HepG2 (cell line): ENCODE data around the gene CCDC66. TPM values are rescaled to one million over a fixed set of nuclear protein-coding genes. Genes with fewer than 3 reads are reported as not detected.

ENCODE experiments used
- ATF5 ChIP-seq: sonication (generic); formaldehyde crosslinking; IDR thresholded peaks from 2 replicates; pipeline ENCODE4 v1.4.0; 2020; ENCODE audit warnings: mild to moderate bottlenecking, low read depth, missing genetic modification reagents
- CEBPG ChIP-seq: IDR thresholded peaks from 2 replicates; pipeline ENCODE4 v1.6.1; 2016
- EZH2 ChIP-seq: conservative IDR thresholded peaks from 2 replicates; pipeline ENCODE4 v1.6.1; 2012; ENCODE audit warnings: mild to moderate bottlenecking, low read depth, low read length, moderate library complexity
- FOXP4 ChIP-seq: sonication (generic); formaldehyde crosslinking; IDR thresholded peaks from 2 replicates; pipeline ENCODE4 v1.4.0; 2020; ENCODE audit warnings: missing genetic modification reagents
- NR2F2 ChIP-seq: IDR thresholded peaks from 2 replicates; pipeline ENCODE4 v1.6.1; 2012; ENCODE audit warnings: low read depth, inconsistent platforms, borderline replicate concordance
- NR2F6 ChIP-seq, 2 experiments: IDR thresholded peaks; 2 replicates each; pipeline ENCODE4 v1.6.1; 2016; ENCODE audit warnings: antibody characterized with exemption in 1 of 2, mild to moderate bottlenecking in 1 of 2
- SP4 ChIP-seq: sonication (generic); formaldehyde crosslinking; IDR thresholded peaks from 2 replicates; pipeline ENCODE4 v1.8.1; 2023; ENCODE audit warnings: mild to moderate bottlenecking, missing genetic modification reagents
- TBX3 ChIP-seq: fragments of 450-650 bp; IDR thresholded peaks from 2 replicates; pipeline ENCODE4 v1.6.1; 2017; ENCODE audit warnings: antibody characterized with exemption, mild to moderate bottlenecking, inconsistent platforms, borderline replicate concordance
- TCF7 ChIP-seq: sonication (generic); IDR thresholded peaks from 2 replicates; pipeline ENCODE4 v1.6.1; 2016; ENCODE audit warnings: antibody characterized with exemption, low read depth
- ZBTB40 ChIP-seq, 2 experiments: fragments of 450-650 bp in 1 of 2; sonication (generic) in 1 of 2; formaldehyde crosslinking in 1 of 2; IDR thresholded peaks; 2 replicates each; pipeline versions ENCODE4 v1.6.1 to v1.8.0; 2016 to 2022; ENCODE audit warnings: antibody characterized with exemption in 1 of 2, mild to moderate bottlenecking in 1 of 2, missing genetic modification reagents in 1 of 2
- ZNF234 ChIP-seq: sonication (generic); formaldehyde crosslinking; conservative IDR thresholded peaks from 2 replicates; pipeline ENCODE4 v1.5.1; 2020; ENCODE audit warnings: mild to moderate bottlenecking, missing genetic modification reagents
- ZNF280B ChIP-seq: sonication (generic); formaldehyde crosslinking; IDR thresholded peaks from 2 replicates; pipeline ENCODE4 v1.5.0; 2020; ENCODE audit warnings: missing genetic modification reagents, mild to moderate bottlenecking, borderline replicate concordance
- ZNF430 ChIP-seq: sonication (generic); formaldehyde crosslinking; IDR thresholded peaks from 2 replicates; pipeline ENCODE4 v1.9.0; 2021; ENCODE audit warnings: mild to moderate bottlenecking, missing genetic modification reagents
- ZNF558 ChIP-seq: sonication (generic); formaldehyde crosslinking; IDR thresholded peaks from 2 replicates; pipeline ENCODE4 v1.9.0; 2022; ENCODE audit warnings: mild to moderate bottlenecking, missing genetic modification reagents, borderline replicate concordance
- polyA plus RNA-seq, 8 experiments: library from polyadenylated mRNA; depleted of rRNA in 3 of 8; stranded (reverse) in 7 of 8; unstranded in 1 of 8; fragments of >200 nt; fragmentation: Illumina TruSeq in 4 of 8; extraction: Trizol in 4 of 8; gene quantifications; 2 replicates each; pipeline versions ENCODE4 v1.2.1 to v1.2.3, GENCODE V29; 2011 to 2016; ENCODE audit warnings: low read depth in 4 of 8, missing spikeins in 1 of 8, mixed read lengths in 1 of 8; ENCODE audit not compliant: insufficient read depth in 1 of 8
- total RNA-seq, 5 experiments: library from RNA; depleted of rRNA; stranded (reverse); fragments of >200 nt; fragmentation: Illumina TruSeq; extraction: Trizol; gene quantifications; 2 replicates each; pipeline ENCODE4 v1.2.3, GENCODE V29; 2016; ENCODE audit warnings: low read depth in 1 of 5

The CCDC66 gene
- total and polyA plus RNA-seq, 2 of the 13 experiments (the other 11 are each of a cell fraction or from before 2014, with no cell fraction given): 8.4 to 19.9 TPM

GRCh38 chr3:56556908-56557830, at the start of gene CCDC66 (continued):
- TF ChIP-seq TBX3 (peak; percentile 75; the same call in 1 of the 2 replicates), SP4 (CRISPR knock-in tag) (peak; percentile 75), ATF5 (CRISPR knock-in tag) (no peak), ZNF558 (CRISPR knock-in tag) (no peak), CEBPG (CRISPR knock-in tag) (peak; percentile 43; the same call in 1 of the 2 replicates), TCF7 (no peak), ZBTB40 (IDR thresholded peaks at IDR 0.05) (no peak), ZBTB40 (CRISPR knock-in tag; IDR thresholded peaks at IDR 0.05) (peak; percentile 73; the same call in 1 of the 2 replicates), EZH2 (no peak), ZNF430 (CRISPR knock-in tag) (peak; percentile 77; the same call in 1 of the 2 replicates), NR2F2 (no peak), ZNF234 (no peak), FOXP4 (CRISPR knock-in tag) (no peak; the same call in 1 of the 2 replicates), ZNF280B (CRISPR knock-in tag) (0 out of 2 replicates have a peak, but pooled peaks have one; percentile 55), NR2F6 (IDR thresholded peaks at IDR 0.05) (no peak), NR2F6 (CRISPR knock-in tag; IDR thresholded peaks at IDR 0.05) (0 out of 2 replicates have a peak, but pooled peaks have one; percentile 31)
